Testis (tissue), 2 donors: Measurements from ENCODE around the gene DOP1B.

Experiments used
- POLR2A ChIP-seq: fragments of 450-650 bp; IDR thresholded peaks from one replicate; pipeline ENCODE4 v1.6.1; 2017; ENCODE audit warnings: antibody characterized with exemption, mild to moderate bottlenecking, moderate library complexity
- TF ChIP-seq, protein P1 (sequence below), 3 experiments: fragments of 450-650 bp in 2 of 3; fragments of 200-600 bp in 1 of 3; sonication (generic) in 1 of 3; IDR thresholded peaks; one replicate each; pipeline ENCODE4 v1.5.1; 2016 to 2019; ENCODE audit warnings: antibody characterized with exemption in 3 of 3, mild to moderate bottlenecking in 2 of 3, moderate library complexity in 1 of 3

GRCh38 chr21:36126621-36127110 lies 30.0 kb upstream of the DOP1B start:
- TF ChIP-seq, protein P1, sequence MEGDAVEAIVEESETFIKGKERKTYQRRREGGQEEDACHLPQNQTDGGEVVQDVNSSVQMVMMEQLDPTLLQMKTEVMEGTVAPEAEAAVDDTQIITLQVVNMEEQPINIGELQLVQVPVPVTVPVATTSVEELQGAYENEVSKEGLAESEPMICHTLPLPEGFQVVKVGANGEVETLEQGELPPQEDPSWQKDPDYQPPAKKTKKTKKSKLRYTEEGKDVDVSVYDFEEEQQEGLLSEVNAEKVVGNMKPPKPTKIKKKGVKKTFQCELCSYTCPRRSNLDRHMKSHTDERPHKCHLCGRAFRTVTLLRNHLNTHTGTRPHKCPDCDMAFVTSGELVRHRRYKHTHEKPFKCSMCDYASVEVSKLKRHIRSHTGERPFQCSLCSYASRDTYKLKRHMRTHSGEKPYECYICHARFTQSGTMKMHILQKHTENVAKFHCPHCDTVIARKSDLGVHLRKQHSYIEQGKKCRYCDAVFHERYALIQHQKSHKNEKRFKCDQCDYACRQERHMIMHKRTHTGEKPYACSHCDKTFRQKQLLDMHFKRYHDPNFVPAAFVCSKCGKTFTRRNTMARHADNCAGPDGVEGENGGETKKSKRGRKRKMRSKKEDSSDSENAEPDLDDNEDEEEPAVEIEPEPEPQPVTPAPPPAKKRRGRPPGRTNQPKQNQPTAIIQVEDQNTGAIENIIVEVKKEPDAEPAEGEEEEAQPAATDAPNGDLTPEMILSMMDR (IDR thresholded peaks at IDR 0.05) = no peak
- TF ChIP-seq POLR2A = no peak
